Measurements from ENCODE around the gene ANLN. TPM values are rescaled to one million over a fixed set of nuclear protein-coding genes. Genes with fewer than 3 reads are reported as not detected.

Gene ANLN
- polyA plus RNA-seq, 1 donor from 2014 or later = 5.8 TPM

- Histone ChIP-seq H3K27me3 (ENCODE audit: insufficient read depth, low read depth, low read length) (no peaks in the 10 kb centered on the region), H3K36me3 (ENCODE audit: insufficient read depth, low read length) (no peaks in the 10 kb centered on the region), H2AFZ (ENCODE audit: low read depth, low read length) (no peak overlapping the region), H3K9me2 (ENCODE audit: insufficient read depth, low read length) (no peaks in the 10 kb centered on the region), H3K4me3 (ENCODE audit: low read length) (no peak overlapping the region), H3K9me3 (ENCODE audit: low read length) (no peaks in the 10 kb centered on the region), H3F3A (ENCODE audit: insufficient read depth, low read length, poor library complexity, severe bottlenecking) (no peaks in the 10 kb centered on the region), H3K4me2 (ENCODE audit: low read length) (no peak overlapping the region), H3K27ac (ENCODE audit: low read length) (no peak overlapping the region), H4K20me1 (ENCODE audit: insufficient read depth) (no peaks in the 10 kb centered on the region), H3K79me2 (replicated peaks; ENCODE audit: insufficient read depth, low read length) (no peaks in the 10 kb centered on the region), H3K9ac (ENCODE audit: low read length) (no peak overlapping the region)
- TF ChIP-seq EP300 (conservative IDR thresholded peaks at IDR 0.05; ENCODE audit: poor library complexity, severe bottlenecking) = no peak
Measured at GRCh38 chr7:36456138-36456537, 66.5 kb downstream of the ANLN start.

DNA sequence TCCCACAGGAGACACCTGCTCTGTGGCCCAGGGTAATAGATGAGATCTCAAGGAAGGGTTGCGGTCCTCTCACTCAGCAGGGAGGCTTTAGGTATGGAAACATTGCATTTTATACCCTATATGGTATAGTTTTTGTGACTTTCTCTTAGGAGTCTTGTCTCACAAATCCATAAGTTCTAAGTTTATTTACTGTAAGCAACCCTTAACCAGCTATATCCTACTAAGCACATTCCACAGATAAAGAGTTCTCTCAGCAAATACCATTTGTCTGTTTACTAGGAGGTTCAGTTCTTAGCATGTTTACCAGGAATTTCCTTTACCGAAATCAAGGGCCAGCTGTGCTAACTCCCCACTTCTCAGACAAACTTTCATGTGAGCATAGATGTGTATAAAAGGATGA lies 66.9 kb downstream of the ANLN start:
- Histone ChIP-seq H3F3A (ENCODE audit: insufficient read depth, low read length, poor library complexity, severe bottlenecking) (no peaks in the 10 kb centered on the region), H3K36me3 (ENCODE audit: insufficient read depth, low read length) (no peaks in the 10 kb centered on the region), H3K4me2 (ENCODE audit: low read length) (no peak overlapping the region), H2AFZ (ENCODE audit: low read depth, low read length) (no peak overlapping the region), H3K27me3 (ENCODE audit: insufficient read depth, low read depth, low read length) (no peaks in the 10 kb centered on the region), H3K79me2 (replicated peaks; ENCODE audit: insufficient read depth, low read length) (no peaks in the 10 kb centered on the region), H4K20me1 (ENCODE audit: insufficient read depth) (no peaks in the 10 kb centered on the region), H3K9me3 (ENCODE audit: low read length) (no peaks in the 10 kb centered on the region), H3K9ac (ENCODE audit: low read length) (no peak overlapping the region), H3K27ac (ENCODE audit: low read length) (no peak overlapping the region), H3K4me3 (ENCODE audit: low read length) (no peak overlapping the region), H3K9me2 (ENCODE audit: insufficient read depth, low read length) (no peaks in the 10 kb centered on the region)
- TF ChIP-seq POLR2AphosphoS5 (IDR thresholded peaks at IDR 0.05) = no peak
- TF ChIP-seq EZH2 (IDR thresholded peaks at IDR 0.05; ENCODE audit: borderline replicate concordance, insufficient read depth, low read length, poor library complexity, severe bottlenecking) = no peak
- TF ChIP-seq RAD21 (conservative IDR thresholded peaks at IDR 0.05) = no peak
- TF ChIP-seq SMC3 (conservative IDR thresholded peaks at IDR 0.05; ENCODE audit: poor library complexity) = no peak

- Histone ChIP-seq H3K9me2 (ENCODE audit: insufficient read depth, low read length) (no peaks in the 10 kb centered on the region), H3K9ac (ENCODE audit: low read length) (no peak overlapping the region), H3K36me3 (ENCODE audit: insufficient read depth, low read length) (no peaks in the 10 kb centered on the region), H3K9me3 (ENCODE audit: low read length) (no peaks in the 10 kb centered on the region), H3F3A (ENCODE audit: insufficient read depth, low read length, poor library complexity, severe bottlenecking) (no peaks in the 10 kb centered on the region), H4K20me1 (ENCODE audit: insufficient read depth) (no peaks in the 10 kb centered on the region), H3K79me2 (replicated peaks; ENCODE audit: insufficient read depth, low read length) (no peaks in the 10 kb centered on the region), H3K4me2 (ENCODE audit: low read length) (no peak overlapping the region), H3K4me3 (ENCODE audit: low read length) (no peak overlapping the region), H3K27me3 (ENCODE audit: insufficient read depth, low read depth, low read length) (no peaks in the 10 kb centered on the region), H3K27ac (ENCODE audit: low read length) (no peak overlapping the region), H2AFZ (ENCODE audit: low read depth, low read length) (no peak overlapping the region)
- TF ChIP-seq, protein P1, sequence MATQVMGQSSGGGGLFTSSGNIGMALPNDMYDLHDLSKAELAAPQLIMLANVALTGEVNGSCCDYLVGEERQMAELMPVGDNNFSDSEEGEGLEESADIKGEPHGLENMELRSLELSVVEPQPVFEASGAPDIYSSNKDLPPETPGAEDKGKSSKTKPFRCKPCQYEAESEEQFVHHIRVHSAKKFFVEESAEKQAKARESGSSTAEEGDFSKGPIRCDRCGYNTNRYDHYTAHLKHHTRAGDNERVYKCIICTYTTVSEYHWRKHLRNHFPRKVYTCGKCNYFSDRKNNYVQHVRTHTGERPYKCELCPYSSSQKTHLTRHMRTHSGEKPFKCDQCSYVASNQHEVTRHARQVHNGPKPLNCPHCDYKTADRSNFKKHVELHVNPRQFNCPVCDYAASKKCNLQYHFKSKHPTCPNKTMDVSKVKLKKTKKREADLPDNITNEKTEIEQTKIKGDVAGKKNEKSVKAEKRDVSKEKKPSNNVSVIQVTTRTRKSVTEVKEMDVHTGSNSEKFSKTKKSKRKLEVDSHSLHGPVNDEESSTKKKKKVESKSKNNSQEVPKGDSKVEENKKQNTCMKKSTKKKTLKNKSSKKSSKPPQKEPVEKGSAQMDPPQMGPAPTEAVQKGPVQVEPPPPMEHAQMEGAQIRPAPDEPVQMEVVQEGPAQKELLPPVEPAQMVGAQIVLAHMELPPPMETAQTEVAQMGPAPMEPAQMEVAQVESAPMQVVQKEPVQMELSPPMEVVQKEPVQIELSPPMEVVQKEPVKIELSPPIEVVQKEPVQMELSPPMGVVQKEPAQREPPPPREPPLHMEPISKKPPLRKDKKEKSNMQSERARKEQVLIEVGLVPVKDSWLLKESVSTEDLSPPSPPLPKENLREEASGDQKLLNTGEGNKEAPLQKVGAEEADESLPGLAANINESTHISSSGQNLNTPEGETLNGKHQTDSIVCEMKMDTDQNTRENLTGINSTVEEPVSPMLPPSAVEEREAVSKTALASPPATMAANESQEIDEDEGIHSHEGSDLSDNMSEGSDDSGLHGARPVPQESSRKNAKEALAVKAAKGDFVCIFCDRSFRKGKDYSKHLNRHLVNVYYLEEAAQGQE (IDR thresholded peaks at IDR 0.05; ENCODE audit: borderline replicate concordance) = no peak
- TF ChIP-seq MXI1 (conservative IDR thresholded peaks at IDR 0.05; ENCODE audit: poor library complexity, severe bottlenecking) (no peak), SMC3 (conservative IDR thresholded peaks at IDR 0.05; ENCODE audit: poor library complexity) (no peak), EZH2 (IDR thresholded peaks at IDR 0.05; ENCODE audit: borderline replicate concordance, insufficient read depth, low read length, poor library complexity, severe bottlenecking) (no peak), EP300 (conservative IDR thresholded peaks at IDR 0.05; ENCODE audit: poor library complexity, severe bottlenecking) (no peak), POLR2AphosphoS5 (IDR thresholded peaks at IDR 0.05) (no peak), CTCF (IDR thresholded peaks at IDR 0.05; ENCODE audit: poor library complexity, severe bottlenecking) (no peak), RAD21 (conservative IDR thresholded peaks at IDR 0.05) (no peak)
Measured at GRCh38 chr7:36459236-36459960, 69.7 kb downstream of the ANLN start.

Measured in neural cell (in vitro differentiated cells).